Trophoblast cell (in vitro differentiated cells and primary cell): ENCODE data around the gene HMOX2.

Experiments
- DNase-seq, 2 donors: peaks; one replicate each; pipeline ENCODE4 v3.0.0-alpha.2; 2016
- H2AFZ ChIP-seq: 2 replicates; pipeline ENCODE4 v1.6.1; 2013; ENCODE audit warnings: low read length, moderate library complexity, mild to moderate bottlenecking; ENCODE audit not compliant: insufficient read depth, poor library complexity
- H2AK5ac ChIP-seq: 2 replicates; pipeline ENCODE4 v1.6.1; 2013; ENCODE audit warnings: mild to moderate bottlenecking, low read length
- H2BK120ac ChIP-seq: 2 replicates; pipeline ENCODE4 v1.6.1; 2013; ENCODE audit warnings: low read length, mild to moderate bottlenecking, moderate library complexity; ENCODE audit not compliant: insufficient read depth, poor library complexity
- H2BK12ac ChIP-seq: 2 replicates; pipeline ENCODE4 v1.6.1; 2013; ENCODE audit warnings: mild to moderate bottlenecking, low read length, moderate library complexity
- H2BK5ac ChIP-seq: 2 replicates; pipeline ENCODE4 v1.6.1; 2013; ENCODE audit warnings: low read length, low read depth, moderate library complexity, mild to moderate bottlenecking; ENCODE audit not compliant: poor library complexity
- H3K14ac ChIP-seq: 2 replicates; pipeline ENCODE4 v1.6.1; 2013; ENCODE audit warnings: mild to moderate bottlenecking, low read length
- H3K18ac ChIP-seq: 2 replicates; pipeline ENCODE4 v1.6.1; 2013; ENCODE audit warnings: mild to moderate bottlenecking, low read length
- H3K23ac ChIP-seq: 2 replicates; pipeline ENCODE4 v1.6.1; 2013; ENCODE audit warnings: low read length
- H3K27ac ChIP-seq: 2 replicates; pipeline ENCODE4 v1.5.1; 2013; ENCODE audit warnings: low read depth, mild to moderate bottlenecking, inconsistent platforms, low read length, moderate library complexity
- H3K27me3 ChIP-seq: 2 replicates; pipeline ENCODE4 v1.6.1; 2013; ENCODE audit warnings: inconsistent platforms, mild to moderate bottlenecking, low read length, moderate library complexity; ENCODE audit not compliant: insufficient read depth
- H3K36me3 ChIP-seq, 2 experiments: 1 replicate in 1 of 2; 2 replicates in 1 of 2; pipeline ENCODE4 v1.6.1; 2013; ENCODE audit warnings: low read length in 2 of 2, mild to moderate bottlenecking in 2 of 2, moderate library complexity in 1 of 2; ENCODE audit not compliant: insufficient read depth in 2 of 2, control insufficient read depth in 1 of 2
- H3K4ac ChIP-seq: 2 replicates; pipeline ENCODE4 v1.6.1; 2013; ENCODE audit warnings: low read depth, mild to moderate bottlenecking, low read length, moderate library complexity
- H3K4me1 ChIP-seq, 2 experiments: 1 replicate in 1 of 2; 2 replicates in 1 of 2; pipeline ENCODE4 v1.6.1; 2013; ENCODE audit warnings: low read length in 2 of 2, mild to moderate bottlenecking in 2 of 2, moderate library complexity in 1 of 2; ENCODE audit not compliant: insufficient read depth in 2 of 2, control insufficient read depth in 1 of 2
- H3K4me2 ChIP-seq: 2 replicates; pipeline ENCODE4 v1.6.1; 2013; ENCODE audit warnings: inconsistent platforms, mild to moderate bottlenecking, low read length, moderate library complexity
- H3K4me3 ChIP-seq: 2 replicates; pipeline ENCODE4 v1.5.1; 2013; ENCODE audit warnings: mild to moderate bottlenecking, low read depth, low read length, inconsistent platforms
- H3K79me1 ChIP-seq: one replicate; pipeline ENCODE4 v1.6.1; 2013; ENCODE audit warnings: low read length
- H3K79me2 ChIP-seq: 2 replicates; pipeline ENCODE4 v1.6.1; 2013; ENCODE audit warnings: low read length, mild to moderate bottlenecking; ENCODE audit not compliant: control insufficient read depth, insufficient read depth, poor library complexity
- H3K9ac ChIP-seq: 2 replicates; pipeline ENCODE4 v1.6.1; 2013; ENCODE audit warnings: mild to moderate bottlenecking, low read length
- H3K9me3 ChIP-seq: 2 replicates; pipeline ENCODE4 v1.6.1; 2013; ENCODE audit warnings: low read depth, mild to moderate bottlenecking, control low read depth, inconsistent platforms, low read length; ENCODE audit not compliant: insufficient read depth
- H4K12ac ChIP-seq: 2 replicates; pipeline ENCODE4 v1.6.1; 2013; ENCODE audit warnings: low read depth, mild to moderate bottlenecking, low read length, moderate library complexity
- H4K8ac ChIP-seq: 2 replicates; pipeline ENCODE4 v1.6.1; 2013; ENCODE audit warnings: low read depth, mild to moderate bottlenecking, low read length, moderate library complexity
- H4K91ac ChIP-seq: one replicate; pipeline ENCODE4 v1.6.1; 2013; ENCODE audit warnings: low read depth, mild to moderate bottlenecking, low read length, moderate library complexity
- WGBS: extraction: QIAGEN DNeasy Blood & Tissue Kit; methylation state at CpG from one replicate; pipeline ENCODE4 v1.1.7; 2013; ENCODE audit warnings: missing lambda C conversion rate; ENCODE audit not compliant: insufficient read length, insufficient coverage; ENCODE audit errors: extremely low coverage; 5-methylcytosine and 5-hydroxymethylcytosine counted together

The HMOX2 gene

DNA sequence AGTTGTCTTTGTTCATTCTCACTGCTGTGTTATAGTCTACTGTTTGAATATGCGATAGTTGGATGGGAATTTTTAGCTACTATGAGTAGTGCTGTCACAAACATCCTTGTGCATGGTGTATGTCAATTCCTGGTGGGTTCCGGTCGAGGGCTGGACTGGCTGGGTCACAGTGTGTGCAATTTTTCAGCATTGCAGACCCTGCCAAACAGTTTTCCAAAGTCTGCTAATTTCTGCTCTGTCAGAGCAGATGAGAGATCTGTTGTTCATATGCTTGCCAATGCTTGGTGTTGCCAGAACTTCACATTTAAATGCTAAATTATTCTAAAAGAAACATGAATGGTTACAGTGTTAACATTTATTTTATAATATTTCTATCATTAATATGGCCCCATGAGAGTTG lies 76.3 kb downstream of the HMOX2 start:
- H3K27ac ChIP-seq = no peak overlapping the region

GRCh38 chr16:4556112-4556511 lies 79.9 kb downstream of the HMOX2 start, which contains the start of gene C16orf96:
Gene C16orf96 (plus strand): TSS chr16:4556340. CDS start chr16:4556490, 150 bp downstream.
- WGBS = no CpG with 5 or more reads among the region's 4 CpGs
- peaks cover 2% of the 10 kb centered on the region for H3K9me3 ChIP-seq
- H3K23ac ChIP-seq = no peak within 1 kb of the TSS
- H2BK120ac ChIP-seq = no peak within 1 kb of the TSS
- H3K79me2 ChIP-seq = no peaks in the 10 kb centered on the region
- no peak within 1 kb of the TSS for H3K27ac ChIP-seq
- no peak within 1 kb of the TSS for H4K12ac ChIP-seq
- no peak within 1 kb of the TSS for H3K4me3 ChIP-seq
- H4K8ac ChIP-seq = no peak within 1 kb of the TSS
- H3K27me3 ChIP-seq = no peaks in the 10 kb centered on the region
- H3K14ac ChIP-seq = no peak within 1 kb of the TSS
- no peak within 1 kb of the TSS for H3K4me2 ChIP-seq
- no peak within 1 kb of the TSS for H2BK12ac ChIP-seq
- H4K91ac ChIP-seq = no peak within 1 kb of the TSS
- H2AFZ ChIP-seq = no peak within 1 kb of the TSS
- no peak within 1 kb of the TSS for H3K9ac ChIP-seq
- DNase-seq = no peak
- H3K4ac ChIP-seq = no peak within 1 kb of the TSS
- H3K79me1 ChIP-seq = no peaks in the 10 kb centered on the region
- H3K36me3 ChIP-seq = no peaks in the 10 kb centered on the region
- no peaks in the 10 kb centered on the region for H3K4me1 ChIP-seq
- no peak within 1 kb of the TSS for H2AK5ac ChIP-seq
- H2BK5ac ChIP-seq = no peak within 1 kb of the TSS
- H3K18ac ChIP-seq = no peak within 1 kb of the TSS

More for the DNA sequence above, 76.3 kb downstream of the HMOX2 start:
- H2BK12ac ChIP-seq = no peak overlapping the region
- no peak overlapping the region for H4K12ac ChIP-seq
- H3K36me3 ChIP-seq = no peaks in the 10 kb centered on the region
- H2BK5ac ChIP-seq = no peak overlapping the region
- H3K4me2 ChIP-seq = no peak overlapping the region
- H3K4me3 ChIP-seq = no peak overlapping the region
- no peak overlapping the region for H3K4ac ChIP-seq
- H3K14ac ChIP-seq = no peak overlapping the region
- DNase-seq = no peak
- no peak overlapping the region for H4K91ac ChIP-seq
- no peak overlapping the region for H3K18ac ChIP-seq
- no peak overlapping the region for H2AK5ac ChIP-seq
- no peak overlapping the region for H2AFZ ChIP-seq
- no peaks in the 10 kb centered on the region for H3K9me3 ChIP-seq
- H3K79me1 ChIP-seq = no peaks in the 10 kb centered on the region
- H3K4me1 ChIP-seq = no peaks in the 10 kb centered on the region
- H2BK120ac ChIP-seq = no peak overlapping the region
- H3K79me2 ChIP-seq = no peaks in the 10 kb centered on the region
- no peak overlapping the region for H3K9ac ChIP-seq
- no peak overlapping the region for H4K8ac ChIP-seq
- no peaks in the 10 kb centered on the region for H3K27me3 ChIP-seq
- H3K23ac ChIP-seq = no peak overlapping the region
- no CpG with 5 or more reads among the region's 3 CpGs for WGBS

- Histone ChIP-seq H3K9me3 (peaks cover 2% of the 10 kb centered on the region), H3K4me3 (no peak overlapping the region), H3K14ac (no peak overlapping the region), H2AK5ac (no peak overlapping the region), H3K23ac (no peak overlapping the region), H3K18ac (no peak overlapping the region), H2AFZ (no peak overlapping the region), H3K4ac (no peak overlapping the region), H3K36me3 (no peaks in the 10 kb centered on the region), H4K8ac (no peak overlapping the region), H4K91ac (no peak overlapping the region), H3K9ac (no peak overlapping the region), H3K79me1 (no peaks in the 10 kb centered on the region), H2BK120ac (no peak overlapping the region), H4K12ac (no peak overlapping the region), H3K27me3 (no peaks in the 10 kb centered on the region), H2BK5ac (no peak overlapping the region), H3K4me1 (no peaks in the 10 kb centered on the region), H3K79me2 (no peaks in the 10 kb centered on the region), H3K4me2 (no peak overlapping the region), H3K27ac (no peak overlapping the region), H2BK12ac (no peak overlapping the region)
- DNase-seq = no peak
- WGBS = no CpG with 5 or more reads among the region's 14 CpGs
Measured at GRCh38 chr16:4556580-4556979, 80.4 kb downstream of the HMOX2 start.

GRCh38 chr16:4557973-4558372 lies 81.8 kb downstream of the HMOX2 start:
- no peak for DNase-seq
- H3K4me1 ChIP-seq = no peaks in the 10 kb centered on the region
- no peak overlapping the region for H2BK5ac ChIP-seq
- WGBS = no CpG with 5 or more reads among the region's 10 CpGs
- H3K36me3 ChIP-seq = no peaks in the 10 kb centered on the region
- no peak overlapping the region for H2BK120ac ChIP-seq
- no peak overlapping the region for H2AFZ ChIP-seq
- H4K12ac ChIP-seq = no peak overlapping the region
- H3K4me2 ChIP-seq = no peak overlapping the region
- no peaks in the 10 kb centered on the region for H3K79me2 ChIP-seq
- no peak overlapping the region for H3K14ac ChIP-seq
- H3K23ac ChIP-seq = no peak overlapping the region
- H2BK12ac ChIP-seq = no peak overlapping the region
- H3K27ac ChIP-seq = no peak overlapping the region
- H2AK5ac ChIP-seq = no peak overlapping the region
- H3K4ac ChIP-seq = no peak overlapping the region
- no peaks in the 10 kb centered on the region for H3K79me1 ChIP-seq
- H3K9me3 ChIP-seq = peaks cover 2% of the 10 kb centered on the region
- H3K9ac ChIP-seq = no peak overlapping the region
- no peak overlapping the region for H3K4me3 ChIP-seq
- H3K27me3 ChIP-seq = no peaks in the 10 kb centered on the region
- H4K8ac ChIP-seq = no peak overlapping the region
- no peak overlapping the region for H4K91ac ChIP-seq
- no peak overlapping the region for H3K18ac ChIP-seq
